Measurements from ENCODE around the gene CELA3A.
"Not testable (repeated sequence)": the region's sequence is repeated elsewhere in the genome, so short reads cannot be mapped to it uniquely, and the experiment has no call there.

GRCh38 chr1:21967216-21967615 lies 34.2 kb upstream of the CELA3A start:
- TF ChIP-seq CTCF (CRISPR knock-in tag; IDR thresholded peaks at IDR 0.05); HOXA7 (CRISPR knock-in tag; IDR thresholded peaks at IDR 0.05); U2AF2 (IDR thresholded peaks at IDR 0.05; ENCODE audit: low read depth, low read length); POLR2AphosphoS2 (IDR thresholded peaks at IDR 0.05; ENCODE audit: low read depth, low read length): not testable (repeated sequence)
- TF ChIP-seq, protein P1, sequence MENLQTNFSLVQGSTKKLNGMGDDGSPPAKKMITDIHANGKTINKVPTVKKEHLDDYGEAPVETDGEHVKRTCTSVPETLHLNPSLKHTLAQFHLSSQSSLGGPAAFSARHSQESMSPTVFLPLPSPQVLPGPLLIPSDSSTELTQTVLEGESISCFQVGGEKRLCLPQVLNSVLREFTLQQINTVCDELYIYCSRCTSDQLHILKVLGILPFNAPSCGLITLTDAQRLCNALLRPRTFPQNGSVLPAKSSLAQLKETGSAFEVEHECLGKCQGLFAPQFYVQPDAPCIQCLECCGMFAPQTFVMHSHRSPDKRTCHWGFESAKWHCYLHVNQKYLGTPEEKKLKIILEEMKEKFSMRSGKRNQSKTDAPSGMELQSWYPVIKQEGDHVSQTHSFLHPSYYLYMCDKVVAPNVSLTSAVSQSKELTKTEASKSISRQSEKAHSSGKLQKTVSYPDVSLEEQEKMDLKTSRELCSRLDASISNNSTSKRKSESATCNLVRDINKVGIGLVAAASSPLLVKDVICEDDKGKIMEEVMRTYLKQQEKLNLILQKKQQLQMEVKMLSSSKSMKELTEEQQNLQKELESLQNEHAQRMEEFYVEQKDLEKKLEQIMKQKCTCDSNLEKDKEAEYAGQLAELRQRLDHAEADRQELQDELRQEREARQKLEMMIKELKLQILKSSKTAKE (CRISPR knock-in tag; IDR thresholded peaks at IDR 0.05; ENCODE audit: borderline replicate concordance) = not testable (repeated sequence)
- TF ChIP-seq, protein P2, sequence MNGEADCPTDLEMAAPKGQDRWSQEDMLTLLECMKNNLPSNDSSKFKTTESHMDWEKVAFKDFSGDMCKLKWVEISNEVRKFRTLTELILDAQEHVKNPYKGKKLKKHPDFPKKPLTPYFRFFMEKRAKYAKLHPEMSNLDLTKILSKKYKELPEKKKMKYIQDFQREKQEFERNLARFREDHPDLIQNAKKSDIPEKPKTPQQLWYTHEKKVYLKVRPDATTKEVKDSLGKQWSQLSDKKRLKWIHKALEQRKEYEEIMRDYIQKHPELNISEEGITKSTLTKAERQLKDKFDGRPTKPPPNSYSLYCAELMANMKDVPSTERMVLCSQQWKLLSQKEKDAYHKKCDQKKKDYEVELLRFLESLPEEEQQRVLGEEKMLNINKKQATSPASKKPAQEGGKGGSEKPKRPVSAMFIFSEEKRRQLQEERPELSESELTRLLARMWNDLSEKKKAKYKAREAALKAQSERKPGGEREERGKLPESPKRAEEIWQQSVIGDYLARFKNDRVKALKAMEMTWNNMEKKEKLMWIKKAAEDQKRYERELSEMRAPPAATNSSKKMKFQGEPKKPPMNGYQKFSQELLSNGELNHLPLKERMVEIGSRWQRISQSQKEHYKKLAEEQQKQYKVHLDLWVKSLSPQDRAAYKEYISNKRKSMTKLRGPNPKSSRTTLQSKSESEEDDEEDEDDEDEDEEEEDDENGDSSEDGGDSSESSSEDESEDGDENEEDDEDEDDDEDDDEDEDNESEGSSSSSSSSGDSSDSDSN (CRISPR knock-in tag; IDR thresholded peaks at IDR 0.05) = not testable (repeated sequence)
